Measurements from ENCODE around the gene CES5A.
A peak's percentile ranks its signal among the peaks of the same experiment; 100 is the strongest.
"Not testable (repeated sequence)": the region's sequence is repeated elsewhere in the genome, so short reads cannot be mapped to it uniquely, and the experiment has no call there.

The CES5A gene

GRCh38 chr16:55820615-55821014, 54.6 kb downstream of the CES5A start:
- no peaks in the 10 kb centered on the region for H3K27me3 ChIP-seq (ENCODE audit: insufficient read depth, poor library complexity, severe bottlenecking)
- no peaks in the 10 kb centered on the region for H3K4me1 ChIP-seq (ENCODE audit: insufficient read depth, poor library complexity, severe bottlenecking)
- no peak for TF ChIP-seq CTCF (IDR thresholded peaks at IDR 0.05; ENCODE audit: poor library complexity, severe bottlenecking)
- H3K36me3 ChIP-seq (ENCODE audit: low read depth), result no peaks in the 10 kb centered on the region
- ATAC-seq (ENCODE audit: low read depth) (no peak), DNase-seq (ENCODE audit: low spot score) (no peak)
- H3K9me3 ChIP-seq (ENCODE audit: severe bottlenecking), result no peaks in the 10 kb centered on the region
- no peak overlapping the region for H3K27ac ChIP-seq (ENCODE audit: poor library complexity, severe bottlenecking)
- no peak overlapping the region for H3K4me3 ChIP-seq (ENCODE audit: severe bottlenecking)

GRCh38 chr16:55817236-55817912, 57.8 kb downstream of the CES5A start:
- ATAC-seq (ENCODE audit: low read depth), result peak; percentile 37; the same call in 1 of the 3 replicates
- no peaks in the 10 kb centered on the region for H3K36me3 ChIP-seq (ENCODE audit: low read depth)
- no peak overlapping the region for H3K4me3 ChIP-seq (ENCODE audit: severe bottlenecking)
- TF ChIP-seq CTCF (IDR thresholded peaks at IDR 0.05; ENCODE audit: poor library complexity, severe bottlenecking), result no peak
- DNase-seq (ENCODE audit: low spot score), result no peak
- H3K27me3 ChIP-seq (ENCODE audit: insufficient read depth, poor library complexity, severe bottlenecking), result no peaks in the 10 kb centered on the region
- H3K27ac ChIP-seq (ENCODE audit: poor library complexity, severe bottlenecking), result no peak overlapping the region
- H3K4me1 ChIP-seq (ENCODE audit: insufficient read depth, poor library complexity, severe bottlenecking), result no peaks in the 10 kb centered on the region
- no peaks in the 10 kb centered on the region for H3K9me3 ChIP-seq (ENCODE audit: severe bottlenecking)

- H3K4me1 ChIP-seq (ENCODE audit: insufficient read depth, poor library complexity, severe bottlenecking); H3K27me3 ChIP-seq (ENCODE audit: insufficient read depth, poor library complexity, severe bottlenecking); H3K4me3 ChIP-seq (ENCODE audit: severe bottlenecking); H3K27ac ChIP-seq (ENCODE audit: poor library complexity, severe bottlenecking); DNase-seq (ENCODE audit: low spot score); H3K9me3 ChIP-seq (ENCODE audit: severe bottlenecking); H3K36me3 ChIP-seq (ENCODE audit: low read depth): not testable (repeated sequence)
- ATAC-seq (ENCODE audit: low read depth), result peak; percentile 50; the same call in 1 of the 3 replicates
Observed at GRCh38 chr16:55816222-55816621, 59.0 kb downstream of the CES5A start.

- no peak for ATAC-seq (ENCODE audit: low read depth)
- TF ChIP-seq CTCF (IDR thresholded peaks at IDR 0.05; ENCODE audit: poor library complexity, severe bottlenecking), result no peak
- no peak overlapping the region for H3K27ac ChIP-seq (ENCODE audit: poor library complexity, severe bottlenecking)
- H3K36me3 ChIP-seq (ENCODE audit: low read depth), result no peaks in the 10 kb centered on the region
- no peaks in the 10 kb centered on the region for H3K4me1 ChIP-seq (ENCODE audit: insufficient read depth, poor library complexity, severe bottlenecking)
- no peaks in the 10 kb centered on the region for H3K27me3 ChIP-seq (ENCODE audit: insufficient read depth, poor library complexity, severe bottlenecking)
- H3K4me3 ChIP-seq (ENCODE audit: severe bottlenecking), result no peak overlapping the region
- peak; percentile 9 for DNase-seq (ENCODE audit: low spot score)
- H3K9me3 ChIP-seq (ENCODE audit: severe bottlenecking), result no peaks in the 10 kb centered on the region
Observed at GRCh38 chr16:55815320-55815719, 59.9 kb downstream of the CES5A start.

GRCh38 chr16:55814174-55814573, 61.0 kb downstream of the CES5A start:
- H3K27me3 ChIP-seq (ENCODE audit: insufficient read depth, poor library complexity, severe bottlenecking); ATAC-seq (ENCODE audit: low read depth); H3K27ac ChIP-seq (ENCODE audit: poor library complexity, severe bottlenecking); H3K4me1 ChIP-seq (ENCODE audit: insufficient read depth, poor library complexity, severe bottlenecking); H3K9me3 ChIP-seq (ENCODE audit: severe bottlenecking); H3K36me3 ChIP-seq (ENCODE audit: low read depth); H3K4me3 ChIP-seq (ENCODE audit: severe bottlenecking); DNase-seq (ENCODE audit: low spot score): not testable (repeated sequence)

- H3K27me3 ChIP-seq (ENCODE audit: insufficient read depth, poor library complexity, severe bottlenecking); ATAC-seq (ENCODE audit: low read depth); H3K27ac ChIP-seq (ENCODE audit: poor library complexity, severe bottlenecking); H3K4me1 ChIP-seq (ENCODE audit: insufficient read depth, poor library complexity, severe bottlenecking); H3K36me3 ChIP-seq (ENCODE audit: low read depth); H3K4me3 ChIP-seq (ENCODE audit: severe bottlenecking); H3K9me3 ChIP-seq (ENCODE audit: severe bottlenecking): not testable (repeated sequence)
- peak; percentile 5 for DNase-seq (ENCODE audit: low spot score)
Observed at GRCh38 chr16:55813730-55814129, 61.4 kb downstream of the CES5A start.

All from RWPE2 (cell line).